Loucy (cell line): ENCODE measurements around the gene ZNF543.

Experiments
- EZH2phosphoT487 ChIP-seq: fragments of 200-600 bp; IDR thresholded peaks from 2 replicates; pipeline ENCODE4 v1.6.1; 2018; ENCODE audit warnings: antibody characterized with exemption, mild to moderate bottlenecking, moderate library complexity, borderline replicate concordance
- TF ChIP-seq, protein P1 (sequence below): fragments of 200-600 bp; sonication (generic); conservative IDR thresholded peaks from 2 replicates; pipeline ENCODE4 v1.5.1; 2014; ENCODE audit warnings: mild to moderate bottlenecking, antibody characterized with exemption, low read length

DNA sequence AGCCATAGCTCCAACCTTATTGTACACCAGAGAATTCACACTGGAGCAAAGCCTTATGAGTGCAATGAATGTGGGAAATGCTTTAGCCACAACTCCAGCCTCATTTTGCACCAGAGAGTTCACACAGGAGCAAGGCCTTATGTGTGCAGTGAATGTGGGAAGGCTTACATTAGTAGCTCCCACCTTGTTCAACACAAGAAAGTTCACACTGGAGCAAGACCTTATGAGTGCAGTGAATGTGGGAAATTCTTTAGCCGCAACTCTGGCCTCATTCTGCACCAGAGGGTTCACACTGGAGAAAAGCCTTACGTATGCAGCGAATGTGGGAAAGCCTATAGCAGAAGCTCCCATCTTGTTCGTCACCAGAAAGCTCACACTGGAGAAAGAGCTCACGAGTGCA is 37.1 kb downstream of the ZNF543 start:
- TF ChIP-seq, protein P1, sequence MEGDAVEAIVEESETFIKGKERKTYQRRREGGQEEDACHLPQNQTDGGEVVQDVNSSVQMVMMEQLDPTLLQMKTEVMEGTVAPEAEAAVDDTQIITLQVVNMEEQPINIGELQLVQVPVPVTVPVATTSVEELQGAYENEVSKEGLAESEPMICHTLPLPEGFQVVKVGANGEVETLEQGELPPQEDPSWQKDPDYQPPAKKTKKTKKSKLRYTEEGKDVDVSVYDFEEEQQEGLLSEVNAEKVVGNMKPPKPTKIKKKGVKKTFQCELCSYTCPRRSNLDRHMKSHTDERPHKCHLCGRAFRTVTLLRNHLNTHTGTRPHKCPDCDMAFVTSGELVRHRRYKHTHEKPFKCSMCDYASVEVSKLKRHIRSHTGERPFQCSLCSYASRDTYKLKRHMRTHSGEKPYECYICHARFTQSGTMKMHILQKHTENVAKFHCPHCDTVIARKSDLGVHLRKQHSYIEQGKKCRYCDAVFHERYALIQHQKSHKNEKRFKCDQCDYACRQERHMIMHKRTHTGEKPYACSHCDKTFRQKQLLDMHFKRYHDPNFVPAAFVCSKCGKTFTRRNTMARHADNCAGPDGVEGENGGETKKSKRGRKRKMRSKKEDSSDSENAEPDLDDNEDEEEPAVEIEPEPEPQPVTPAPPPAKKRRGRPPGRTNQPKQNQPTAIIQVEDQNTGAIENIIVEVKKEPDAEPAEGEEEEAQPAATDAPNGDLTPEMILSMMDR: no peak
- no peak for TF ChIP-seq EZH2phosphoT487
